Measurements from ENCODE around the gene CAPN15.

- no peak for TF ChIP-seq EZH2 (IDR thresholded peaks at IDR 0.05; ENCODE audit: insufficient read depth, poor library complexity, severe bottlenecking)
- no peak for TF ChIP-seq EZH2phosphoT487 (IDR thresholded peaks at IDR 0.05; ENCODE audit: insufficient read depth, low read depth)
Measured at GRCh38 chr16:523097-523741, 4.3 kb upstream of the CAPN15 start.
